ENCODE results near the gene PDE6G.

Gene PDE6G

DNA sequence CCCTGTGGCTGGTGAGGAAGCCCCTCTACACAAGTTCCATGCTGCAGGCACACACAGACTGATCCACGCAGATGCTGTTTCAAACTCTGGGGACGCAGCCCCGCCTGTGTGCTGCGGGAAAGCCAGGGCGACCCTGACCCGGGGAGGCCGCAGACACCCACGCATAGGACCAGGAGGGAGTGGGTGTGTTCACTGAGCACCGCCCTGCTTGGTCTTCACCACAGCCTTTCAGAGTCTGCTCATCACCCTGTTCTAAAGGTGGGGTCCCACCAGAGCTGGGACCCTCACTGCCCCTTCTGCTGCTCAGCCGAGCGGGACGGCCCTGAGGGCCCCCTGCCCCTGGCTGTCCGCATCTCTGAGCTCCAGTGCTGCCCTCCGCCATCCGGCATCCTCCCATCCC, 11.8 kb downstream of the PDE6G start:
- TF ChIP-seq, protein P1, sequence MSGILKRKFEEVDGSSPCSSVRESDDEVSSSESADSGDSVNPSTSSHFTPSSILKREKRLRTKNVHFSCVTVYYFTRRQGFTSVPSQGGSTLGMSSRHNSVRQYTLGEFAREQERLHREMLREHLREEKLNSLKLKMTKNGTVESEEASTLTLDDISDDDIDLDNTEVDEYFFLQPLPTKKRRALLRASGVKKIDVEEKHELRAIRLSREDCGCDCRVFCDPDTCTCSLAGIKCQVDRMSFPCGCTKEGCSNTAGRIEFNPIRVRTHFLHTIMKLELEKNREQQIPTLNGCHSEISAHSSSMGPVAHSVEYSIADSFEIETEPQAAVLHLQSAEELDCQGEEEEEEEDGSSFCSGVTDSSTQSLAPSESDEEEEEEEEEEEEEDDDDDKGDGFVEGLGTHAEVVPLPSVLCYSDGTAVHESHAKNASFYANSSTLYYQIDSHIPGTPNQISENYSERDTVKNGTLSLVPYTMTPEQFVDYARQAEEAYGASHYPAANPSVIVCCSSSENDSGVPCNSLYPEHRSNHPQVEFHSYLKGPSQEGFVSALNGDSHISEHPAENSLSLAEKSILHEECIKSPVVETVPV (CRISPR knock-in tag; IDR thresholded peaks at IDR 0.05) = no peak
- TF ChIP-seq ZNF565 (CRISPR knock-in tag; conservative IDR thresholded peaks at IDR 0.05; ENCODE audit: low read depth) (no peak), ZFP3 (CRISPR knock-in tag; IDR thresholded peaks at IDR 0.05) (no peak), ARNTL (CRISPR knock-in tag; IDR thresholded peaks at IDR 0.05; ENCODE audit: borderline replicate concordance, low read depth) (no peak), TCF4 (CRISPR knock-in tag; IDR thresholded peaks at IDR 0.05; ENCODE audit: borderline replicate concordance) (no peak), ESRRG (CRISPR knock-in tag; IDR thresholded peaks at IDR 0.05) (no peak), ZNF8 (CRISPR knock-in tag; IDR thresholded peaks at IDR 0.05) (no peak), ISL1 (CRISPR knock-in tag; IDR thresholded peaks at IDR 0.05) (no peak), ZNF70 (CRISPR knock-in tag; IDR thresholded peaks at IDR 0.05) (no peak), TOX (CRISPR knock-in tag; IDR thresholded peaks at IDR 0.05; ENCODE audit: borderline replicate concordance) (no peak)
- TF ChIP-seq, protein P2, sequence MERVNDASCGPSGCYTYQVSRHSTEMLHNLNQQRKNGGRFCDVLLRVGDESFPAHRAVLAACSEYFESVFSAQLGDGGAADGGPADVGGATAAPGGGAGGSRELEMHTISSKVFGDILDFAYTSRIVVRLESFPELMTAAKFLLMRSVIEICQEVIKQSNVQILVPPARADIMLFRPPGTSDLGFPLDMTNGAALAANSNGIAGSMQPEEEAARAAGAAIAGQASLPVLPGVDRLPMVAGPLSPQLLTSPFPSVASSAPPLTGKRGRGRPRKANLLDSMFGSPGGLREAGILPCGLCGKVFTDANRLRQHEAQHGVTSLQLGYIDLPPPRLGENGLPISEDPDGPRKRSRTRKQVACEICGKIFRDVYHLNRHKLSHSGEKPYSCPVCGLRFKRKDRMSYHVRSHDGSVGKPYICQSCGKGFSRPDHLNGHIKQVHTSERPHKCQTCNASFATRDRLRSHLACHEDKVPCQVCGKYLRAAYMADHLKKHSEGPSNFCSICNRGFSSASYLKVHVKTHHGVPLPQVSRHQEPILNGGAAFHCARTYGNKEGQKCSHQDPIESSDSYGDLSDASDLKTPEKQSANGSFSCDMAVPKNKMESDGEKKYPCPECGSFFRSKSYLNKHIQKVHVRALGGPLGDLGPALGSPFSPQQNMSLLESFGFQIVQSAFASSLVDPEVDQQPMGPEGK (CRISPR knock-in tag; IDR thresholded peaks at IDR 0.05; ENCODE audit: borderline replicate concordance) = no peak
- TF ChIP-seq, protein P3, sequence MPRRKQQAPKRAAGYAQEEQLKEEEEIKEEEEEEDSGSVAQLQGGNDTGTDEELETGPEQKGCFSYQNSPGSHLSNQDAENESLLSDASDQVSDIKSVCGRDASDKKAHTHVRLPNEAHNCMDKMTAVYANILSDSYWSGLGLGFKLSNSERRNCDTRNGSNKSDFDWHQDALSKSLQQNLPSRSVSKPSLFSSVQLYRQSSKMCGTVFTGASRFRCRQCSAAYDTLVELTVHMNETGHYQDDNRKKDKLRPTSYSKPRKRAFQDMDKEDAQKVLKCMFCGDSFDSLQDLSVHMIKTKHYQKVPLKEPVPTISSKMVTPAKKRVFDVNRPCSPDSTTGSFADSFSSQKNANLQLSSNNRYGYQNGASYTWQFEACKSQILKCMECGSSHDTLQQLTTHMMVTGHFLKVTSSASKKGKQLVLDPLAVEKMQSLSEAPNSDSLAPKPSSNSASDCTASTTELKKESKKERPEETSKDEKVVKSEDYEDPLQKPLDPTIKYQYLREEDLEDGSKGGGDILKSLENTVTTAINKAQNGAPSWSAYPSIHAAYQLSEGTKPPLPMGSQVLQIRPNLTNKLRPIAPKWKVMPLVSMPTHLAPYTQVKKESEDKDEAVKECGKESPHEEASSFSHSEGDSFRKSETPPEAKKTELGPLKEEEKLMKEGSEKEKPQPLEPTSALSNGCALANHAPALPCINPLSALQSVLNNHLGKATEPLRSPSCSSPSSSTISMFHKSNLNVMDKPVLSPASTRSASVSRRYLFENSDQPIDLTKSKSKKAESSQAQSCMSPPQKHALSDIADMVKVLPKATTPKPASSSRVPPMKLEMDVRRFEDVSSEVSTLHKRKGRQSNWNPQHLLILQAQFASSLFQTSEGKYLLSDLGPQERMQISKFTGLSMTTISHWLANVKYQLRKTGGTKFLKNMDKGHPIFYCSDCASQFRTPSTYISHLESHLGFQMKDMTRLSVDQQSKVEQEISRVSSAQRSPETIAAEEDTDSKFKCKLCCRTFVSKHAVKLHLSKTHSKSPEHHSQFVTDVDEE (CRISPR knock-in tag; IDR thresholded peaks at IDR 0.05) = no peak
- no peak for ATAC-seq

DNA sequence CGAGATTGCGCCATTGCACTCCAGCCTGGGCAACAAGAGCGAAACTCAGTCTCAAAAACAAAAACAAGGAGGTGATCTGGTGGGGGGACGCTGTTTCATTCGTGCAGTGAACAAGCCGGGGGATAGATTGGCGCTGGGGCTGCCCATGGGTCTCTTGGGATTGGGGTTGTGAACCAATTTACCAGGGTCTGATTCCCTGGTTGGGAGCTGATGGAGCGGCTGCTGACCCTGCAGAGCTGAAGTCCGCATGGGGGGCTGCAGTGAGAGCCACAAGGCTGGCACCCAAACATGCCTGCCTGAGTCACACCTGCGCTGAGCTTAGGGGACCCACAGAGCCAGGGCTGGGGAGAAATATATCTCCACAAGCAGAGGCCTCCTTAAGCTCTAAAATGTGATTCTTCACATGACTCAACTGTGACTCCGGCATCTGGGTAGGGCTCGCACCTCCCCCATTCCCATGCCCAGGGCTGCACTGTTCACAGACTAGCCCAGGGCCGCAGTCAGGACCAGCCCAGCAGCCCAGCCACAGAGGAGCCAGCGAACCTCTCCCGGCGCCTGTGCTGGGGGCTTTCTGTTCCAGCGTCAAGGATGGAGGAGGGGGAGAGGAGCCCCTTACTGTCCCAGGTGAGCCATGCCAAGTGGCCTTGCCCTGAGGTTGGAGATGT, 14.4 kb downstream of the PDE6G start:
- ATAC-seq = peak; percentile 90
- no peak for TF ChIP-seq ZNF8 (CRISPR knock-in tag; IDR thresholded peaks at IDR 0.05)
- TF ChIP-seq, protein P4, sequence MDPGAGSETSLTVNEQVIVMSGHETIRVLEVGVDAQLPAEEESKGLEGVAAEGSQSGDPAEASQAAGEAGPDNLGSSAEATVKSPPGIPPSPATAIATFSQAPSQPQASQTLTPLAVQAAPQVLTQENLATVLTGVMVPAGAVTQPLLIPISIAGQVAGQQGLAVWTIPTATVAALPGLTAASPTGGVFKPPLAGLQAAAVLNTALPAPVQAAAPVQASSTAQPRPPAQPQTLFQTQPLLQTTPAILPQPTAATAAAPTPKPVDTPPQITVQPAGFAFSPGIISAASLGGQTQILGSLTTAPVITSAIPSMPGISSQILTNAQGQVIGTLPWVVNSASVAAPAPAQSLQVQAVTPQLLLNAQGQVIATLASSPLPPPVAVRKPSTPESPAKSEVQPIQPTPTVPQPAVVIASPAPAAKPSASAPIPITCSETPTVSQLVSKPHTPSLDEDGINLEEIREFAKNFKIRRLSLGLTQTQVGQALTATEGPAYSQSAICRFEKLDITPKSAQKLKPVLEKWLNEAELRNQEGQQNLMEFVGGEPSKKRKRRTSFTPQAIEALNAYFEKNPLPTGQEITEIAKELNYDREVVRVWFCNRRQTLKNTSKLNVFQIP (CRISPR knock-in tag; IDR thresholded peaks at IDR 0.05; ENCODE audit: borderline replicate concordance, low read depth) = no peak
- TF ChIP-seq PPARA (CRISPR knock-in tag; IDR thresholded peaks at IDR 0.05; ENCODE audit: borderline replicate concordance) = no peak
- no peak for TF ChIP-seq ZC3H10 (CRISPR knock-in tag; IDR thresholded peaks at IDR 0.05)
- TF ChIP-seq RARB (CRISPR knock-in tag; IDR thresholded peaks at IDR 0.05) = no peak
- no peak for TF ChIP-seq CSDC2 (CRISPR knock-in tag; IDR thresholded peaks at IDR 0.05)
- TF ChIP-seq, protein P2 (CRISPR knock-in tag; IDR thresholded peaks at IDR 0.05; ENCODE audit: borderline replicate concordance) = no peak

DNA sequence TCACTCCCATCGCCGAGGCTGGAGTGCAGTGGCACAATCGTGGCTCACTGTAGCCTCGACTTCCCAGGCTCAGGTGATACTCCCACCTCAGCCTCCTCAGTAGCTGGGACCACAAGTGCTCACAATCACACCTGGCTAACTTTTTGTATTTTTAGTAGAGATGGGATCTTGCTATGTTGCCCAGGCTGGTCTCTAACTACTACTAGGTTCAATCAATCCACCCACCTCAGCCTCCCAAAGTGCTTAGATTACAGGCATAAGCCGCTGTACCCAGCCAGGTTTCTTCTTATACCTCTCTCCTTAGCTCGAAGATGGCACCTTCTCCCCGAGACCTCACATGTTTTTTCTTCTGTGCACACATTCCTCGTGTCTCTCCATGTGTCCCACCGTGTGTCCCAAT, 16.3 kb downstream of the PDE6G start:
- ATAC-seq = no peak
- TF ChIP-seq ZFP3 (CRISPR knock-in tag; IDR thresholded peaks at IDR 0.05) (no peak), TCF4 (CRISPR knock-in tag; IDR thresholded peaks at IDR 0.05; ENCODE audit: borderline replicate concordance) (no peak), ZC3H10 (CRISPR knock-in tag; IDR thresholded peaks at IDR 0.05) (no peak), ZNF8 (CRISPR knock-in tag; IDR thresholded peaks at IDR 0.05) (no peak), ZNF565 (CRISPR knock-in tag; conservative IDR thresholded peaks at IDR 0.05; ENCODE audit: low read depth) (no peak), BACH2 (CRISPR knock-in tag; IDR thresholded peaks at IDR 0.05; ENCODE audit: borderline replicate concordance) (no peak), OSR1 (CRISPR knock-in tag; IDR thresholded peaks at IDR 0.05) (no peak), ISL1 (CRISPR knock-in tag; IDR thresholded peaks at IDR 0.05) (no peak), GLIS3 (CRISPR knock-in tag; IDR thresholded peaks at IDR 0.05) (no peak)
- TF ChIP-seq, protein P4 (CRISPR knock-in tag; IDR thresholded peaks at IDR 0.05; ENCODE audit: borderline replicate concordance, low read depth) = no peak
- TF ChIP-seq, protein P3 (CRISPR knock-in tag; IDR thresholded peaks at IDR 0.05) = no peak
